Thyroid gland (tissue), 4 donors: Measurements from ENCODE around the gene PRKAA1.

Experiments
- CTCF ChIP-seq, 6 experiments: fragments of 200-600 bp in 3 of 6; fragments of 450-650 bp in 3 of 6; sonication (generic) in 3 of 6; IDR thresholded peaks; one replicate each; pipeline ENCODE4 v1.5.1; 2016 to 2019; ENCODE audit warnings: antibody characterized with exemption in 6 of 6, mild to moderate bottlenecking in 2 of 6, inconsistent platforms in 1 of 6, moderate library complexity in 1 of 6
- POLR2A ChIP-seq, 2 donors: fragments of 450-650 bp; IDR thresholded peaks; one replicate each; pipeline ENCODE4 v1.6.1; 2017; ENCODE audit warnings: antibody characterized with exemption in 2 of 2, mild to moderate bottlenecking in 2 of 2, moderate library complexity in 1 of 2

GRCh38 chr5:40762705-40763104 lies 35.5 kb downstream of the PRKAA1 start:
- TF ChIP-seq CTCF (IDR thresholded peaks at IDR 0.05): no peak
- no peak for TF ChIP-seq POLR2A (IDR thresholded peaks at IDR 0.05)
